H1 (cell line): ENCODE results near the gene VPS13D. TPM values are rescaled to one million over a fixed set of nuclear protein-coding genes. Genes with fewer than 3 reads are reported as not detected.

Experiments used
- CTCF ChIA-PET: fragments of 300-600 bp; sonication (Branson Sonifier 250); formaldehyde crosslinking; loops from one replicate; lab custom pipeline; 2021; ENCODE audit not compliant: partially characterized antibody; lab: Charles Lee
- POLR2A ChIA-PET: fragments of 300-600 bp; sonication (Branson Sonifier 250); formaldehyde crosslinking; loops from one replicate; lab custom pipeline; 2021; ENCODE audit warnings: inconsistent platforms; ENCODE audit not compliant: partially characterized antibody; lab: Charles Lee
- DNase-seq, 2 experiments: peaks; one replicate each; pipeline versions ENCODE4 v3.0.0 to v3.0.0-alpha.2; 2010 to 2022; ENCODE audit warnings: low spot score in 2 of 2, low read depth in 1 of 2, mixed read lengths in 1 of 2
- FAIRE-seq: peaks from 2 replicates; lab custom pipeline; 2011; peaks lifted over from hg19 to GRCh38; lab: Jason Lieb, UNC
- H2AFZ ChIP-seq: 2 replicates; pipeline ENCODE4 v1.8.1; 2012; ENCODE audit warnings: low read length, inconsistent platforms
- H2AK5ac ChIP-seq: 2 replicates; pipeline ENCODE4 v1.6.1; 2013; ENCODE audit warnings: low read depth, low read length
- H2BK120ac ChIP-seq: replicated peaks from 2 replicates; pipeline ENCODE3; 2013; ENCODE audit warnings: low read depth, low read length, inconsistent platforms
- H2BK12ac ChIP-seq: 2 replicates; pipeline ENCODE4 v1.6.1; 2013; ENCODE audit warnings: low read depth, low read length
- H2BK15ac ChIP-seq: 2 replicates; pipeline ENCODE4 v1.6.1; 2013; ENCODE audit warnings: low read length
- H2BK20ac ChIP-seq: 2 replicates; pipeline ENCODE4 v1.6.1; 2013; ENCODE audit warnings: low read length
- H2BK5ac ChIP-seq: 2 replicates; pipeline ENCODE4 v1.6.1; 2013; ENCODE audit warnings: low read depth, low read length
- H3K14ac ChIP-seq: 2 replicates; pipeline ENCODE4 v1.6.1; 2013; ENCODE audit warnings: inconsistent platforms; ENCODE audit not compliant: insufficient read length
- H3K18ac ChIP-seq: 2 replicates; pipeline ENCODE4 v1.6.1; 2013; ENCODE audit warnings: low read length; ENCODE audit errors: extremely low read depth
- H3K23ac ChIP-seq: 2 replicates; pipeline ENCODE4 v1.6.1; 2013; ENCODE audit warnings: inconsistent platforms; ENCODE audit not compliant: insufficient read length
- H3K23me2 ChIP-seq: 2 replicates; pipeline ENCODE4 v1.6.1; 2013; ENCODE audit warnings: low read depth, low read length
- H3K27ac ChIP-seq: 2 replicates; pipeline ENCODE4 v1.6.1; 2011; ENCODE audit warnings: low read depth, low read length, inconsistent platforms
- H3K27me3 ChIP-seq, 4 experiments: replicated peaks in 1 of 4; 1 replicate in 1 of 4; 2 replicates in 3 of 4; pipeline versions ENCODE4 v1.6.1 to v1.8.1; 2011 to 2013; ENCODE audit warnings: low read length in 3 of 4, mild to moderate bottlenecking in 3 of 4, inconsistent platforms in 2 of 4, mixed read lengths in 2 of 4, moderate library complexity in 1 of 4; ENCODE audit not compliant: control insufficient read depth in 3 of 4, insufficient read depth in 3 of 4; ENCODE audit errors: extremely low read depth in 1 of 4
- H3K36me3 ChIP-seq, 4 experiments: 2 replicates each; pipeline versions ENCODE4 v1.6.1 to v1.8.1; 2011 to 2013; ENCODE audit warnings: mild to moderate bottlenecking in 4 of 4, low read length in 3 of 4, moderate library complexity in 2 of 4, control low read depth in 1 of 4, inconsistent platforms in 1 of 4; ENCODE audit not compliant: insufficient read depth in 4 of 4, control insufficient read depth in 2 of 4
- H3K4ac ChIP-seq: replicated peaks from 2 replicates; pipeline ENCODE3; 2013; ENCODE audit warnings: low read length, low read depth, mixed read lengths, inconsistent platforms; ENCODE audit not compliant: insufficient read length
- H3K4me1 ChIP-seq, 4 experiments: replicated peaks in 1 of 4; 1 replicate in 1 of 4; 2 replicates in 3 of 4; pipeline versions ENCODE4 v1.6.1 to v1.8.1; 2011 to 2013; ENCODE audit warnings: low read length in 3 of 4, inconsistent platforms in 2 of 4, mixed read lengths in 1 of 4; ENCODE audit not compliant: insufficient read depth in 4 of 4, control insufficient read depth in 3 of 4
- H3K4me2 ChIP-seq, 2 experiments: 2 replicates each; pipeline versions ENCODE4 v1.6.1 to v1.8.1; 2011 to 2013; ENCODE audit warnings: low read depth in 2 of 2, low read length in 2 of 2, control low read depth in 1 of 2, inconsistent platforms in 1 of 2, mild to moderate bottlenecking in 1 of 2; ENCODE audit not compliant: insufficient read depth in 1 of 2
- H3K4me3 ChIP-seq, 4 experiments: fragments of 200-600, 300-600 bp in 1 of 4; sonication (generic), shearing (Covaris generic), sonication (Bioruptor Twin) in 1 of 4; 2 replicates each; pipeline versions ENCODE4 v1.5.1 to v1.8.1; 2011 to 2016; ENCODE audit warnings: low read length in 4 of 4, low read depth in 3 of 4, control low read depth in 2 of 4, inconsistent platforms in 2 of 4, mild to moderate bottlenecking in 2 of 4, mixed read lengths in 1 of 4, moderate library complexity in 1 of 4; ENCODE audit not compliant: insufficient read depth in 2 of 4; ENCODE audit errors: extremely low read depth in 1 of 4
- H3K56ac ChIP-seq: replicated peaks from 2 replicates; pipeline ENCODE3; 2013; ENCODE audit warnings: low read depth, mild to moderate bottlenecking, mixed read lengths, low read length, inconsistent platforms; ENCODE audit not compliant: insufficient read length
- H3K79me1 ChIP-seq: 2 replicates; pipeline ENCODE4 v1.6.1; 2013; ENCODE audit warnings: low read depth, low read length, control low read depth
- H3K79me2 ChIP-seq, 2 experiments: 2 replicates each; pipeline versions ENCODE4 v1.6.1 to v1.8.1; 2012 to 2013; ENCODE audit warnings: low read length in 2 of 2, mild to moderate bottlenecking in 2 of 2, inconsistent platforms in 1 of 2; ENCODE audit not compliant: insufficient read depth in 2 of 2, control insufficient read depth in 1 of 2
- H3K9ac ChIP-seq, 4 experiments: replicated peaks in 1 of 4; 1 replicate in 1 of 4; 2 replicates in 3 of 4; pipeline versions ENCODE4 v1.6.1 to v1.8.1; 2011 to 2013; ENCODE audit warnings: low read depth in 3 of 4, low read length in 3 of 4, control low read depth in 2 of 4, mild to moderate bottlenecking in 2 of 4, moderate library complexity in 2 of 4, inconsistent platforms in 1 of 4; ENCODE audit errors: extremely low read depth in 1 of 4
- H3K9me3 ChIP-seq, 2 experiments: 2 replicates each; pipeline versions ENCODE4 v1.6.1 to v1.8.1; 2012 to 2013; ENCODE audit warnings: mild to moderate bottlenecking in 2 of 2, moderate library complexity in 2 of 2, control low read depth in 1 of 2, inconsistent platforms in 1 of 2, low read depth in 1 of 2, low read length in 1 of 2, mixed read lengths in 1 of 2; ENCODE audit not compliant: insufficient read depth in 2 of 2
- H4K20me1 ChIP-seq, 2 experiments: replicated peaks in 1 of 2; 2 replicates each; pipeline versions ENCODE3 to v1.8.1; 2011 to 2013; ENCODE audit warnings: inconsistent platforms in 2 of 2, low read length in 2 of 2, mild to moderate bottlenecking in 1 of 2; ENCODE audit not compliant: insufficient read depth in 2 of 2, control insufficient read depth in 1 of 2
- H4K5ac ChIP-seq: 2 replicates; pipeline ENCODE4 v1.6.1; 2013; ENCODE audit warnings: low read length, low read depth, mixed read lengths, inconsistent platforms; ENCODE audit not compliant: insufficient read length
- H4K8ac ChIP-seq: 2 replicates; pipeline ENCODE4 v1.8.0; 2013; ENCODE audit warnings: mild to moderate bottlenecking, moderate library complexity, low read length, inconsistent platforms; ENCODE audit not compliant: insufficient read depth; ENCODE audit errors: extremely low read depth
- H4K91ac ChIP-seq: replicated peaks from 2 replicates; pipeline ENCODE3; 2013; ENCODE audit warnings: low read length, mixed read lengths, inconsistent platforms; ENCODE audit not compliant: insufficient read length
- ASH2L ChIP-seq: fragments of 200-600, 300-600 bp; sonication (generic); IDR thresholded peaks from one replicate; pipeline ENCODE4 v1.7.1; 2017; ENCODE audit warnings: low read length
- CREB1 ChIP-seq: IDR thresholded peaks from 2 replicates; pipeline ENCODE4 v1.6.1; 2012; ENCODE audit warnings: inconsistent platforms
- CTBP2 ChIP-seq: IDR thresholded peaks from 2 replicates; pipeline ENCODE4 v1.7.0; 2011; ENCODE audit warnings: borderline replicate concordance, mild to moderate bottlenecking, moderate library complexity, mixed read lengths, low read length; ENCODE audit not compliant: insufficient read depth, insufficient read length
- FOSL1 ChIP-seq: IDR thresholded peaks from 2 replicates; pipeline ENCODE4 v1.6.1; 2011; ENCODE audit warnings: mild to moderate bottlenecking, low read depth, low read length, moderate library complexity; ENCODE audit not compliant: insufficient read depth
- HDAC2 ChIP-seq, 2 experiments: fragments of 300-600 bp in 1 of 2; sonication (generic) in 1 of 2; IDR thresholded peaks; 2 replicates each; pipeline ENCODE4 v1.6.1; 2011 to 2012; ENCODE audit warnings: low read depth in 2 of 2, low read length in 2 of 2, mild to moderate bottlenecking in 2 of 2, moderate library complexity in 2 of 2, borderline replicate concordance in 1 of 2, inconsistent platforms in 1 of 2
- JUN ChIP-seq: IDR thresholded peaks from 2 replicates; pipeline ENCODE4 v1.6.1; 2011; ENCODE audit warnings: low read depth, mild to moderate bottlenecking, improper control_type of control experiment, low read length
- JUND ChIP-seq: IDR thresholded peaks from 2 replicates; pipeline ENCODE4 v1.6.1; 2011; ENCODE audit warnings: mild to moderate bottlenecking, improper control_type of control experiment, low read length
- KDM4A ChIP-seq: IDR thresholded peaks from one replicate; pipeline ENCODE4 v1.7.1; 2012; ENCODE audit warnings: low read depth, mild to moderate bottlenecking, moderate library complexity, low read length, inconsistent platforms; ENCODE audit not compliant: severe bottlenecking
- MAFK ChIP-seq: IDR thresholded peaks from 2 replicates; pipeline ENCODE4 v1.6.1; 2012; ENCODE audit warnings: low read depth, mild to moderate bottlenecking, improper control_type of control experiment, low read length
- PHF8 ChIP-seq: fragments of 200-600 bp; sonication (generic); conservative IDR thresholded peaks from 2 replicates; pipeline ENCODE4 v1.7.1; 2012; ENCODE audit warnings: low read depth, mild to moderate bottlenecking, inconsistent platforms, low read length, moderate library complexity
- SIRT6 ChIP-seq: IDR thresholded peaks from one replicate; pipeline ENCODE4 v1.7.1; 2012; ENCODE audit warnings: low read length, inconsistent platforms
- SP4 ChIP-seq: IDR thresholded peaks from 2 replicates; pipeline ENCODE4 v1.6.1; 2012; ENCODE audit warnings: low read length, inconsistent platforms
- TAF1 ChIP-seq: IDR thresholded peaks from 2 replicates; pipeline ENCODE4 v1.6.1; 2011; ENCODE audit warnings: mild to moderate bottlenecking, low read depth, low read length
- TAF7 ChIP-seq: optimal IDR thresholded peaks from 2 replicates; pipeline ENCODE3; 2011; ENCODE audit warnings: low read depth, mild to moderate bottlenecking, inconsistent platforms, low read length, moderate library complexity, borderline replicate concordance
- WGBS, 2 experiments: shearing (Covaris generic) in 1 of 2; methylation state at CpG; one replicate each; pipeline versions ENCODE4 v1.1.6 to v1.1.7; 2013 to 2015; ENCODE audit warnings: low lambda C conversion rate in 2 of 2, mixed read lengths in 2 of 2, inconsistent platforms in 1 of 2, low coverage in 1 of 2, missing lambda C conversion rate in 1 of 2; ENCODE audit not compliant: insufficient replicate concordance in 2 of 2, insufficient coverage in 1 of 2, insufficient read length in 1 of 2; ENCODE audit errors: extremely low coverage in 1 of 2, missing lambda C conversion rate in 1 of 2; 5-methylcytosine and 5-hydroxymethylcytosine counted together
- polyA plus RNA-seq, 7 experiments: library from polyadenylated mRNA; depleted of rRNA in 3 of 7; stranded (reverse) in 5 of 7; unstranded in 2 of 7; fragments of >200 nt in 5 of 7; fragments of 200-250 nt in 2 of 7; gene quantifications; 1 replicate in 5 of 7; 2 replicates in 1 of 7; 4 replicates in 1 of 7; pipeline versions ENCODE4 v1.2.1 to v1.2.3, GENCODE V29; 2011 to 2013; ENCODE audit warnings: missing spikeins in 2 of 7, mixed read lengths in 2 of 7
- total RNA-seq: library from RNA; stranded (reverse); fragmentation: NEBNext Ultra II Directional; extraction: Animal tissue kit (Norgen Biotek cat#: 25700); gene quantifications from 2 replicates; pipeline ENCODE4 v1.2.1, GENCODE V29; 2021
- TF ChIP-seq, protein P1 (sequence below): IDR thresholded peaks from 2 replicates; pipeline ENCODE4 v1.6.1; 2012; ENCODE audit warnings: inconsistent platforms

VPS13D gene
- total and polyA plus RNA-seq, 2 of the 8 experiments (the other 6 are each of a cell fraction or from before 2014, with no cell fraction given): 10.9 to 31.2 TPM

DNA sequence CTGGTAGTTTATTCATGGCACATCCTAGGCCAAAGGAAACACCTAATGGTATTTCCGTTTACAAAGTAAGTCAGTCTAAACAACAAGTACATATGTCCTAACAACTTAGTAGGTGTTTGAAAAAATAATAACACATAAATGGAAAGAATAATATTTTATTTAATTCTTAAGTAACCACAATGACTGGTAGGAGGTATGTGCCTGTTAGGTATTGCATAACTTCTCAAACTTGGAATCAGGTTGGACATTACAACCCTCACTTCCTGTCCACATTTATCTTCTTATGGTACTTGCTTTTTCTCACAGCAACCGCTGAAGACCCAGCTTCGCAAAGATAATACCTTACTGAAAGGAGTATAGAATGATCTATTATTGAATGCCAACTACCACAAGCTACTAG is 64.2 kb downstream of the VPS13D start:
- ChIA-PET CTCF (interaction anchor here (0.8 to 1.5 kb wide), 4 partner anchors 15 to 94 kb away, joined by 3 to 5 read pairs (median 4); no protein-coding TSS in a partner anchor), POLR2A (no interaction called here)
- no peaks in the 10 kb centered on the region for H3K79me1 ChIP-seq
- no peak overlapping the region for H3K14ac ChIP-seq
- no peak overlapping the region for H2BK15ac ChIP-seq
- H3K4me1 ChIP-seq: no peaks in the 10 kb centered on the region
- no peaks in the 10 kb centered on the region for H4K20me1 ChIP-seq
- H2BK120ac ChIP-seq: no peak overlapping the region
- H2BK12ac ChIP-seq: no peak overlapping the region
- no peak overlapping the region for H2BK20ac ChIP-seq
- no peak overlapping the region for H3K4me2 ChIP-seq
- no peak overlapping the region for H4K8ac ChIP-seq
- no peak overlapping the region for H3K18ac ChIP-seq
- no peak overlapping the region for H4K91ac ChIP-seq
- no peak overlapping the region for H3K4ac ChIP-seq
- no peak overlapping the region for H3K4me3 ChIP-seq
- FAIRE-seq: no peak
- no peak overlapping the region for H3K23ac ChIP-seq
- no peak for DNase-seq
- no peak overlapping the region for H3K27ac ChIP-seq
- H2BK5ac ChIP-seq: no peak overlapping the region
- H3K27me3 ChIP-seq: peaks cover 0 to under 1% (median 0%) of the 10 kb centered on the region in 4 experiments; a peak in 1 of 7 replicates
- H2AK5ac ChIP-seq: no peak overlapping the region
- H4K5ac ChIP-seq: no peak overlapping the region
- H3K79me2 ChIP-seq: no peaks in the 10 kb centered on the region
- WGBS, 2 experiments: 95% methylated on average over 3 of the region's 3 CpGs; no CpG with 5 or more reads in 1 of the 2 experiments
- no peak overlapping the region for H3K56ac ChIP-seq
- H3K36me3 ChIP-seq: peaks cover 0 to 17% (median 1%) of the 10 kb centered on the region in 4 experiments; a peak in 4 of 8 replicates
- no peaks in the 10 kb centered on the region for H3K23me2 ChIP-seq
- H3K9me3 ChIP-seq: no peaks in the 10 kb centered on the region
- no peak overlapping the region for H3K9ac ChIP-seq
- no peak overlapping the region for H2AFZ ChIP-seq
- TF ChIP-seq JUND (no peak), ASH2L (no peak), SIRT6 (no peak), MAFK (no peak), SP4 (no peak), CTBP2 (no peak), TAF1 (no peak), TAF7 (no peak), KDM4A (no peak), FOSL1 (no peak), PHF8 (no peak), CREB1 (no peak), JUN (no peak), HDAC2 (IDR thresholded peaks at IDR 0.05; ENCODE audit: borderline replicate concordance in 1 of 2, low read depth in 2 of 2, low read length in 2 of 2) (no peak)
- TF ChIP-seq, protein P1, sequence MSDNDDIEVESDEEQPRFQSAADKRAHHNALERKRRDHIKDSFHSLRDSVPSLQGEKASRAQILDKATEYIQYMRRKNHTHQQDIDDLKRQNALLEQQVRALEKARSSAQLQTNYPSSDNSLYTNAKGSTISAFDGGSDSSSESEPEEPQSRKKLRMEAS: no peak
